Measurements from ENCODE around the gene PIP4K2A.

PIP4K2A gene

GRCh38 chr10:22652988-22653481, 61.3 kb downstream of the PIP4K2A start:
- Histone ChIP-seq H3K9me3 (replicated peaks in 1 of 11) (no peaks in the 10 kb centered on the region), H3K36me3 (peaks cover 0 to 27% (median 0%) of the 10 kb centered on the region in 11 experiments; a peak in 8 of 22 replicates), H3K4me3 (no peak overlapping the region), H3K9ac (no peak overlapping the region), H3K4me2 (peak overlapping the region; percentile 39 to 85 (median 65)), H3K4me1 (peaks cover 55 to 100% (median 59%) of the 10 kb centered on the region in 10 experiments), H4K20me1 (peaks cover 34 to 99% (median 56%) of the 10 kb centered on the region in 11 experiments), H3K27ac (no peak overlapping the region), H3K27me3 (no peaks in the 10 kb centered on the region)
- no peak for TF ChIP-seq Cebpa-rat (IDR thresholded peaks at IDR 0.05)

GRCh38 chr10:22651276-22651980, 63.0 kb downstream of the PIP4K2A start:
- no peak overlapping the region for H3K27ac ChIP-seq
- H3K4me1 ChIP-seq, result peaks cover 65 to 100% (median 69%) of the 10 kb centered on the region in 10 experiments
- peak overlapping the region in 1 of 11 experiments; percentile 41; a peak in 1 of 22 replicates for H3K9ac ChIP-seq
- no peak overlapping the region for H3K4me3 ChIP-seq
- H3K4me2 ChIP-seq, result peak overlapping the region in 9 of 11 experiments; percentile 18 to 85 (median 38); a peak in 15 of 22 replicates
- H3K36me3 ChIP-seq, result peaks cover 0 to 20% (median 0%) of the 10 kb centered on the region in 11 experiments; a peak in 6 of 22 replicates
- peaks cover 34 to 100% (median 70%) of the 10 kb centered on the region in 11 experiments for H4K20me1 ChIP-seq
- H3K27me3 ChIP-seq, result no peaks in the 10 kb centered on the region
- H3K9me3 ChIP-seq (replicated peaks in 1 of 11), result no peaks in the 10 kb centered on the region
- TF ChIP-seq Cebpa-rat (IDR thresholded peaks at IDR 0.05), result no peak

DNA sequence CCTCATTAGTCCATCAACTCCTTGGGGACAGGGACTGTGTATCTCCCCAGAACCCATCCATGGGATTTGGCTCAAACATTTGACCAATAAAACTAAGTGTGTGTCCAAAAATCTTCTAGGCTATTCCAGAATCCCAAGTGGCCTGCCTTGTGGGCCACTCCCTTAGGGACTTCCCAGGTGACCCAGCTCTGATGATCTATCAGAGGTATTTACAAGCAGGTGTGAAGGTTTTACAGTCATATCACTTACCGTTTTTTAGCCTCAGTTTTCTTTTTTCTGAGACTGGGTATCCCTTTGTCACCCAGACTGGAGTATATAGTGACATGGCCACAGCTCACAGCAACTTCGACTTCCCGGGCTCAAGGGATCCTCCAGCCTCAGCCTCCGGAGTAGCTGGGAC, 64.4 kb downstream of the PIP4K2A start:
- Histone ChIP-seq H3K4me2 (peak overlapping the region; percentile 59 to 85 (median 66)), H3K9ac (no peak overlapping the region), H3K27ac (no peak overlapping the region), H3K27me3 (no peaks in the 10 kb centered on the region), H3K4me3 (no peak overlapping the region), H4K20me1 (peaks cover 32 to 94% (median 61%) of the 10 kb centered on the region in 11 experiments), H3K9me3 (replicated peaks in 1 of 11) (no peaks in the 10 kb centered on the region), H3K36me3 (peaks cover 0 to 21% (median 0%) of the 10 kb centered on the region in 11 experiments; a peak in 7 of 22 replicates), H3K4me1 (peaks cover 66 to 87% (median 73%) of the 10 kb centered on the region in 10 experiments)
- no peak for TF ChIP-seq Cebpa-rat (IDR thresholded peaks at IDR 0.05)

DNA sequence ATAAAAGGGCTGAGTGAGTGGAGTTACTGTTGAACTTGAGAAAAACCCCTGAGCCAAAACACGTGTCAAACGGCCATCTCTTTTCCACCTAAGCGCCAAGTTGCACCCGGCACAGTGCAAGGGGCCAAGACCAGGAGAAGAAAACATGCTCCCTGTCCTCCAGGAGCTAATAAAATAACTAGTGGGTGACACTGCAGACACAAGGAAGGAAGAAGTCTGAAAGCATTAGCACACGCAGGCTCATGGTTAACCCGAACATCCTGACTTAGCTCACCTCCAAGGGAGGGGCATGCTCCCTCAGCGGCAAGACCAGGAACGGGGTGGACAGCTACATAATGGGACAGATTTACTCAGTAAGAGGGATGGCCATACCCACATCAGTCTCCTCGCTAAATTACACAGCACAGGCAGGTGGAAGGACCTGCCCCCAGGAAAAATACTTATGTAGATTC, 65.0 kb downstream of the PIP4K2A start:
- Histone ChIP-seq H4K20me1 (peaks cover 26 to 94% (median 61%) of the 10 kb centered on the region in 11 experiments), H3K9ac (no peak overlapping the region), H3K4me1 (peaks cover 65 to 84% (median 72%) of the 10 kb centered on the region in 10 experiments), H3K4me3 (no peak overlapping the region), H3K4me2 (peak overlapping the region; percentile 59 to 85 (median 66)), H3K9me3 (replicated peaks in 1 of 11) (no peaks in the 10 kb centered on the region), H3K27me3 (no peaks in the 10 kb centered on the region), H3K36me3 (peaks cover 0 to 21% (median 0%) of the 10 kb centered on the region in 11 experiments; a peak in 7 of 22 replicates), H3K27ac (no peak overlapping the region)
- no peak for TF ChIP-seq Cebpa-rat (IDR thresholded peaks at IDR 0.05)

DNA sequence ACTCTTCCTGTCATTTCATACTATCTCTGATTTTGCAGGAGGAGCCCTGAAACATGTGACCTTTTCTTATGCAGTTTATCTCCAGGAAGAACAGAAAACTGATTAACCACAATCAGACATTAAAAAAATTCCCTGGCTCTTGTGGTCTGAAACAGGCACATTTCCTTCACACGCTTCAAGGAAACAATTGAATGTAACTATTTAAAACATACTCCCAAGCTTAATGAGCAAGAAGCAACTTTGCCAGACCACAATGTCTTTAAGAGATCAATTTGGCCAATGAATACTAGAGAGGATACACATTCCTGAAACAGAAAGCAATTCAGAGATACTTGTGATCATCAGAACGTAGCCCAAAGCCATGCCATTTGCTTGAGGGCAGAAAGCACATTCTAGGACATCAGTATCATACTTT, 65.8 kb downstream of the PIP4K2A start:
- Histone ChIP-seq H3K9me3 (replicated peaks in 1 of 11) (no peaks in the 10 kb centered on the region), H3K4me2 (peak overlapping the region; percentile 59 to 85 (median 66)), H4K20me1 (peaks cover 24 to 94% (median 66%) of the 10 kb centered on the region in 11 experiments), H3K9ac (no peak overlapping the region), H3K4me1 (peaks cover 64 to 84% (median 75%) of the 10 kb centered on the region in 10 experiments), H3K36me3 (peaks cover 0 to 21% (median 0%) of the 10 kb centered on the region in 11 experiments; a peak in 7 of 22 replicates), H3K27ac (no peak overlapping the region), H3K4me3 (no peak overlapping the region), H3K27me3 (no peaks in the 10 kb centered on the region)
- no peak for TF ChIP-seq Cebpa-rat (IDR thresholded peaks at IDR 0.05)

DNA sequence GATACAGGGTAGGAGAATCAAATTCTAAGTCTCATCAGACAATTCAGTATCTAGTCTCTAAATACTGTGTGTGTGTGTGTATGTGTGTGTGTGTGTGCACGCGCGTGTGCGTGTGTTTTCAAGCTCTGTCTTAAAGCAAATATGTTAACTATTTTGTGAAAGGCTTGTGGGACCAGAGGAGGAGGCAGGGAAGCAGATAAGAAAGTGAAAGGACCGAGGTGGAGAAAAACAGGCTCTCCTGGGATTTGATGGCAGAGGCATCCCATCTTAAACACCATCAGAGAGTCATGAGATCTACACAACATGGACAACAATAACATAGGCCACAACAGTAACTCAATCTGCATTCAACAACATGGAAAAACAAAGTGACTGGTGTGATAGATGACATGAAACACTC, 67.1 kb downstream of the PIP4K2A start:
- H3K36me3 ChIP-seq, result peaks cover 0 to 22% (median 0%) of the 10 kb centered on the region in 11 experiments; a peak in 4 of 22 replicates
- H4K20me1 ChIP-seq, result peaks cover 24 to 92% (median 63%) of the 10 kb centered on the region in 11 experiments

DNA sequence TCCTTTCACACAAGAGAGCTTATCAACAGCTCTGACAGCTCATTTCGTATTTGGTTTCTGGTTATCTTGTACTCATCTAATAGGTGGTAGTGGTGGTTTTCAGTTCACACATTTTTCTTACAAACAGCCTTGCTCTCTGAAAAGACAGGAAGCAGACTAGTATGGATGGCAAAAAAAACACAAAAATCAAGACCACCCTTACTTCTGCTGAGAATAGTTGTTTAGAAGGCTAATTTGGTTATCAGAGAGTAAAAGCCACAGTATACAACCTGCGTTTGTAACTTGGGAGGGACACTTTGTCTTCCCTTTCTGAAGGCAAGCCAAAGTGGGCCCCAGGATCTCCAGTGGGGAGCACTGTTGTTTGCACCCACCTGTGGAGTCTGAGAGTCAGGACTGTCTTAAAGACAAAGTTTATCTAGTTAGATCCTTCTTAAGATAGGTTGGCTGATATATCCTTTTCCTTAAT, 68.0 kb downstream of the PIP4K2A start:
- Histone ChIP-seq H4K20me1 (peaks cover 21 to 91% (median 57%) of the 10 kb centered on the region in 11 experiments), H3K36me3 (peaks cover 0 to 29% (median 6%) of the 10 kb centered on the region in 11 experiments; a peak in 9 of 22 replicates), H3K4me1 (peaks cover 46 to 66% (median 59%) of the 10 kb centered on the region in 10 experiments), H3K4me3 (no peak overlapping the region), H3K4me2 (peak overlapping the region in 10 of 11 experiments; percentile 20 to 85 (median 62); a peak in 14 of 22 replicates), H3K9ac (no peak overlapping the region), H3K27ac (no peak overlapping the region), H3K9me3 (replicated peaks in 1 of 11) (peaks cover 0 to 7% (median 0%) of the 10 kb centered on the region in 11 experiments; a peak in 1 of 22 replicates), H3K27me3 (no peaks in the 10 kb centered on the region)
- no peak for TF ChIP-seq Cebpa-rat (IDR thresholded peaks at IDR 0.05)

More for the DNA sequence above, 67.1 kb downstream of the PIP4K2A start:
- Histone ChIP-seq H3K9ac (no peak overlapping the region), H3K4me2 (peak overlapping the region; percentile 59 to 85 (median 66)), H3K4me3 (no peak overlapping the region), H3K9me3 (replicated peaks in 1 of 11) (no peaks in the 10 kb centered on the region), H3K27ac (no peak overlapping the region), H3K4me1 (peaks cover 54 to 74% (median 67%) of the 10 kb centered on the region in 10 experiments), H3K27me3 (no peaks in the 10 kb centered on the region)
- no peak for TF ChIP-seq Cebpa-rat (IDR thresholded peaks at IDR 0.05)

DNA sequence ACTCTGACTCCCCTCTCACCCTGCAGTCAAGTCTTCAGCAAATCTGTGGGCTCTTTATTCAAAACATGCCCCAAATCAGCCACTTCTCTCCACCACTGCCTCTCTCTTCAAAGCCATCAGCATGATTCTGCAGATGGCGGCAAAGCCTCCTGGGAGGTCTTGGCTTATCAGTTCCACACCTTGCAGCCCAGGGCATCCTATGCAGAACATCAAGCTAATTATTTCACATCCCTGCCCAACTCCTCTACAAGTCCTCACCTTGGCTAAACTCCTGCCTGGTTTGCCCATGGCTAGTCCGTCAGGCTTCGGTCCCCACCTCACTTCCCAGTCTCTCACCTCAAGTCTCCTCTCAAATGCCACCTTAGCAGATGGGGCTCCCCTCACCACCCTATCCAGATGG, 70.2 kb downstream of the PIP4K2A start:
- Histone ChIP-seq H3K27me3 (no peaks in the 10 kb centered on the region), H3K36me3 (peaks cover 0 to 26% (median 6%) of the 10 kb centered on the region in 11 experiments; a peak in 9 of 22 replicates), H3K4me1 (peaks cover 33 to 50% (median 42%) of the 10 kb centered on the region in 10 experiments), H4K20me1 (peaks cover 8 to 83% (median 42%) of the 10 kb centered on the region in 11 experiments; a peak in 18 of 22 replicates), H3K27ac (no peak overlapping the region), H3K4me2 (peak overlapping the region; percentile 16 to 59 (median 44)), H3K4me3 (no peak overlapping the region), H3K9ac (no peak overlapping the region), H3K9me3 (replicated peaks in 1 of 11) (peaks cover 0 to 7% (median 0%) of the 10 kb centered on the region in 11 experiments; a peak in 2 of 22 replicates)
- no peak for TF ChIP-seq Cebpa-rat (IDR thresholded peaks at IDR 0.05)

- Histone ChIP-seq H3K4me1 (peaks cover 28 to 46% (median 38%) of the 10 kb centered on the region in 10 experiments), H3K27ac (no peak overlapping the region), H3K36me3 (peaks cover 0 to 26% (median 6%) of the 10 kb centered on the region in 11 experiments; a peak in 9 of 22 replicates), H3K4me2 (peak overlapping the region; percentile 16 to 59 (median 44)), H3K27me3 (no peaks in the 10 kb centered on the region), H3K9me3 (replicated peaks in 1 of 11) (peaks cover 0 to 7% (median 0%) of the 10 kb centered on the region in 11 experiments; a peak in 2 of 22 replicates), H4K20me1 (peaks cover 8 to 82% (median 40%) of the 10 kb centered on the region in 11 experiments; a peak in 17 of 22 replicates), H3K9ac (no peak overlapping the region), H3K4me3 (no peak overlapping the region)
- no peak for TF ChIP-seq Cebpa-rat (IDR thresholded peaks at IDR 0.05)
Observed at GRCh38 chr10:22643775-22644174, 70.6 kb downstream of the PIP4K2A start.

All from BLaER1 treated with 17β-estradiol and CSF1 and Interleukin-3, amounts not matched to agents 10 nM and 100 nM (cell line).